Fibroblast of skin of left quadriceps (primary cell): ENCODE results near the gene OR10G3.
"Not testable (repeated sequence)": the region's sequence is repeated elsewhere in the genome, so short reads cannot be mapped to it uniquely, and the experiment has no call there.

ENCODE experiments used
- DNase-seq, 2 experiments: peaks; one replicate each; pipeline ENCODE4 v3.0.0-alpha.2; 2013; ENCODE audit warnings: low read depth in 2 of 2

The OR10G3 gene

DNA sequence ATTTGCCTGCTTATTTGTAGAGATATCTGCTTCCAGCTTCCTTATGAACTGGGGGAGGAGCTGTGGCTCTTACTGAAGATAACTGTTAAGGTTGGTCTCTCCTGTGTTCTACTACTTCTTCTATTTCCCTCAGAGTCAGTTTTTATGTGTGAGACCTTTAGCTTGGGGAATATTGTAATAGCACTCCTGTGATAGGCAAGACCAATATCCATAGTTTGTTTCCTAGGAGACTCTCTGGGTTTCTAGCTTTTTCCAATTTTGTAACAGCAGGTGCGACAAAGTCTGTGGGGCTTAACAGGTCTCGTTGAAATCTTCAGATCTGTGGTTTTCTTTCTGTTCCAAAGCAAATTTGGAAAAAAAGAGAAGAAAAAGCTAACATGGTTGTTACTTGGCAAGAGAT is at the start of gene OR10G3:
OR10G3 (minus strand) TSS at position 101 of the 400 bp plus-strand sequence. CDS start 9,332 bp downstream, outside the sequence.
- DNase-seq, result no peak

DNA sequence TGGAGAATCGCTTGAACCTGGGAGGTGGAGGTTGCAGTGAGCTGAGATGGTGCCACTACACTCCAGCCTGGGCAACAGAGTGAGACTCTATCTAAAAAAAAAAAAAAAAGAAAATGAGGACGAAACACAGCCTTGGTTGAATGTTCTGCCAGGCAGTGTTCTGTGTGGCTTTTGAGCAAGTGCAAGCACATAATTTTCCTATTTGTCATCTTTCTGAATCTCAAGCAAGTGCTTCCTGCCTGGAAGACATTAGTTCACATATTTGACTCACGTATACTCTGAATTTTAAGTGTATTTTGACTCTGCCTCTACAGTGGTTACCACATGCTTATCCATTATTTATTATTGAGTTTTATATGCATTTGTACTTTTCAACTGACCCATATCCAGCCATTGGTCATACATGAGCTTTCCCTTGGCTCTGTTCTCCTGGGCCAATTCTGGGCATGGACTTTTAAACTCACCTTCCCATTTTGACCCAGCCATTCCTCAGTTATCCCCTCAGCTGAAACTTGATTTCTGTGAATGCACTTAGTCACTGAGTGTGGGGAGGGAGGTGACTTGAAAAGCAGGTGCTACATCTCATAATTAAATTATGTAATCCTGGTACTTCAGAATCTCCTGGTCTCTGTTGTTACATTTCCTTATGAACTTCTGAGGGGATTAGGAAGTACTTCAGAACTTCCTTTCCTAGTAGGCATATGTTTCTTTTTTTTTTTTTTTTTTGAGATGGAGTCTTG is 46.8 kb upstream of the OR10G3 start:
- no peak for DNase-seq

DNA sequence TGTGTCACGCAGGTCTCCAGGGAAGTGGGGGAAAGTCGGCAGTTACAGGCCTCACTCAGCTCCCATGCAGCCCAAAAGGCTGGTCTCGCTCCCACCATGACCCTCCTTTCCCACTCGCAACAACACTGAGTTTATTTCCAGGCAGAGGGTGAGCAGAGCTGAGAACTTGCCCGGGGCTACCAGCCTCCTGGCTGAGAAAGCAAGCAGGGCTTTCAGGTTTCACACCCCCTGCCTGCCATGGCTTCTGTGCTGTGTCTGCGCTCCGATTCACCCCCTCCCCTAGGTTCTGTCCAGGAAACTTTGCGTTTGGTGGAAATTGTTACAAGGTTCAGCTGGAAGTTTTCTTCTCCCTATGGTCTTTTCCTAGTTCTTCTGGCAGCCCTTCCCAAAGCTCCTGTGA is 37.7 kb upstream of the OR10G3 start:
- DNase-seq, result no peak

- no peak for DNase-seq
Observed at GRCh38 chr14:21614240-21614639, 34.4 kb upstream of the OR10G3 start.

DNA sequence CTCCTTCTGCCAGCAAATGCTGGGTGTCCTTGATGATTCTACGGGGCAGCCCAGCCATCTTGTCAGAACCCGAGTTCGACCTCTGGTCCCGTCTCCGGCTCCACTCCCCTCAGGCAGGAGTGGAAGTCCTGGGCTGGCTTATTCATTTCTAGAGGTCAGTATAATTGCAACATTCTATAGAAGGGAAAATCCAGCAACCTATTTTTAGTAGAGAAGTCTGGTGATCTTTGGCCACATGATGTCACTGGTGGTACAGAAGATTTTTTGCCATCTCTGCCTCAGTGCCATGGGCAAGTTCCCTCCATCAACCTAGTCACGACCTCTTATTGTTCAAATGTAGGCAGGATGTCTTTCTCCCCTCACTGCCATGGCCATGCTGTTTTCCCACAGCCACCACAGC is 32.4 kb upstream of the OR10G3 start:
- no peak for DNase-seq

- DNase-seq, result not testable (repeated sequence)
Observed at GRCh38 chr14:21602181-21602580, 22.3 kb upstream of the OR10G3 start.

DNA sequence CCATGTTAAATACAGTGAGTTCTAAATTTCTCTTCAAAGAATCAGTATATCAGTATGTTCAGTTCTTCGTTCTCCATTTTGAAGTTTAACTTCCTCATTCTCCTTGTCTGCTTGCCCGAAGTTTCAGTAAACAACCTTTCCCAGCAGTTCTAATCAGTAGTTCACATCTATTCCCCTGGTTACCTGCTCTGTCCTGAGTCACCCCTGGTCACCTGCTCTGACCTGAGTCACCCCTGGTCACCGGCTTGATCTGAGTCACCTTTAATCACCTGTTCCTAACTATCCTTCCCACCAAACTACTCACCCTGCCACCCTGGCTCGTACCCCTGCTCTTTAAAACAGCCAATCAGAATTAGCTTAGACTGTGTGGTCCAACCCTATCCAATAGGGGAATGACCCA is 9.4 kb upstream of the OR10G3 start:
- DNase-seq, result no peak

DNA sequence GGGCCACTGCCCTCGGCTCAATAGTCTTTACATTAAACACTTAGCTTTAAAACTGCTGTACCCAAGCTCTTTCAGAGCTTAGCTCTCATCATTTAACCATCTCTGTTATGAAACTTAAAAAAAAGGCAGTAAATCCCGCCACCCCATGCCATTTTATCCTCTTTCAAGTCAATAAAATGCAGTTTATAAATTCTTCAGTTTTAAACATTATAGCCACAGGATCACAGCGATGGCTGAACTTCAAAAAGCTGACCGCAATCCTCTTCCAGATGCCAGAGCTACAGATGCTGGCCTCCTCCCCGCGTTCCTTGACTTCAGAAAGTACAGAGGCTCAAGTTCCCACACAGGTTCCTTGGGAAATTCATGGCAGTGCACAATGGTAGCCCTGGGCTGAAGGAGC is 4.2 kb downstream of the OR10G3 start:
- no peak for DNase-seq

DNA sequence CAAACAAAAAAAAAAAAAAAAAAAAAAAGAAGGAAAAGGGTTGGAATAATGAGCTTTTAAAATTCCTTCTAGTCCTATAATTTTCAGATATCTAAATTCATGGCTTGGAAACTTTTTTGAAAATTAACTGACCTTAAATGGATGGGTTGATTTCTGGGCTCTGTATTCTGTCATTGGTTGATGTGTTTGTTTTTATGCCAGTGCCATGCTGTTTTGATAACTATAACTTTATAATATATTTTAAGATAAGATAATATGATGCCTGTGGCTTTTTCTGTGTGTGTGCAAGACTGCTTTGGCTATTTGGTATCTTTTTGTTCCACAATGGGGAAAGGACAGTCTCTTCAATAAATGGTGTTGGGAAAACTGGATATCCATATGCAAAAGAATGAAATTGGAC is 7.3 kb downstream of the OR10G3 start:
- no peak for DNase-seq

DNA sequence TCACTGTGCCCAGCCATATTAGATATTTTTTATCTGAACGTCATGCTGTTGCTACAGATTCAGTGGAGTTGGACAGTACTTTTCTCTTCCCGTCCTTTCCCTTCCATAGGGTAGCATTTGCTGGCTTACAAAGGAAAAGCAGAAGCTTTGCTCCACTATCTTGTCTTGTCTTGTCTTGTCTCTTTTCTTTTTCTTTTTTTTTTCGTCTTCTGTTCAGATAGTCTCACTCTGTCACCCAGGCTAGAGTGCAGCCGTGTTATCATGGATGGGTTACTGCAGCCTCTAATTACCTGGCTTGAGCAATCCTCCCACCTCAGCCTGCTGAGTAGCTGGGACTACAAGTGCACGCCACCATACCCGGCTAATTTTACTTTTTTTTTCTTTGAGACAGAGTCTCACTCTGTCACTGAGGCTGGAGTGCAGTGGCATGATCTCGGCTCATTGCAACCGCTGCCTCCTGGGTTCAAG is 21.1 kb downstream of the OR10G3 start:
- DNase-seq, result no peak

DNA sequence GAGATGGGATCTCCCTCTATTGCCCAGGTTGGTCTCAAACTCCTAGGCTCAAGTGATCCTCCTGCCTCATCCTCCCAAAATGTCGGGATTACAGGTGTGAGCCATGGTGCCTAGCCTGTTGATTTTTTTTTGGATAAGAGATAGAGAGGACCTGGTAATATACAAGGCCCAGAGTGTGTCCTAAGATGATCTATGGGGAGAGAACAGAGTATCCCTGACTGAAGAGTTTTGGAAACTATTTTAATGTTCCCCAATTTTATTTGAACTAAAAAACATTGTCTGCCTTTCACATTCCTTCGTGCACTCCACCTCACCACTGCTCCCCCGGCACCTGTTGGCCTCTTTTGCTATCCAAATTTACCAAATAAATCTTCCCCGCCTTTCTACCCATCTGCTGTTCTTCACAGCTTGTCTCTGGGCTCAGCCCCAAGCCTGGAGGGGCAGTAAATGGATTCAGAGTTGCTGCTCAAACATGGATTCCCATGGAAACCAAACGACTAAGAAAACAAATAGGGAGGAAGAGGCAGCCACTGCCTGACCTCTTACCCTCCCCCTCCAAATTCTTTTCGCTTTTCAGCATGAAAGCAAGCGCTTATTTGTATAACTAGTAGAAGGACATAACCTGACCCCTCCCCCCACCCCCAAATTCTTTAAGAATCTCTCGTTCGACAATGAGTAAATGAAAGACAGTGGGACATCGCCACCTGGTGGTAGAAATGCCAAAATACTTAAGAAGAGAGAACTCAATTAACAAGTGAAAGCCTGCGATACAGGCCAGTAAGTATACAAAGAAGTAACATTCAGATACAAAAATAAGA is 22.6 kb downstream of the OR10G3 start:
- DNase-seq, result peak; percentile 72 to 74

DNA sequence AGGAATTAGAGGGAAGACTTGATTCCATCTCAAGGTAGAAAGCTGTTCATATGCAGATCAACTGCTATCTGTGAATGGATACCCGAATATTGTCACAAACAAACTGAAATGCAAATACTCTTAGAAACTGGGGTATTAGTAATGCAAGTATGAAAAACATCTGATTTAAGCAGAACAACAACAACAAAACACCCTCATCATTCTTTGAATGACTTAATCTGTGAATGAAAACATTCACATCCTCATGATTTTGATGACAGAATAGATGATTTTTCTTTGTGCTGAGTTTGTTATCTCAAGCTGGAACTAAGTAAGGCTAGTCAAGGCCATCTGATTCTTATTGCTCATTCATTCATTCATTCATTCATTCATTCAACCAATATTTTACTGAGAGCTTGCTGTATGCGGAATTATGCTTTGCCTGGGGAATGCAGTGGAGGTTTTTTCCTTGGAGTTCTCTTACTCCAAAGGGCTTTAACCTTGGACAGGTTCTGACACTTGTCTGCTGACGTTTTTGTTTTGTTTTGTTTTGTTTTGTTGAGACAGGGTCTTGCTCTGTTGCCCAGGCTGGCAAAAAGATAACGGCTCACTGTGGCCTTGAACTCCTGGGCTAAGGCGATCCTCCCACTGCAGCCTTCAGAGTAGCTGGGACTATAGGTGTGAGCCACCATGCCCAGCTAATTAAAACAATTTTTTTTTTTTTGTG is 23.3 kb downstream of the OR10G3 start:
- no peak for DNase-seq

DNA sequence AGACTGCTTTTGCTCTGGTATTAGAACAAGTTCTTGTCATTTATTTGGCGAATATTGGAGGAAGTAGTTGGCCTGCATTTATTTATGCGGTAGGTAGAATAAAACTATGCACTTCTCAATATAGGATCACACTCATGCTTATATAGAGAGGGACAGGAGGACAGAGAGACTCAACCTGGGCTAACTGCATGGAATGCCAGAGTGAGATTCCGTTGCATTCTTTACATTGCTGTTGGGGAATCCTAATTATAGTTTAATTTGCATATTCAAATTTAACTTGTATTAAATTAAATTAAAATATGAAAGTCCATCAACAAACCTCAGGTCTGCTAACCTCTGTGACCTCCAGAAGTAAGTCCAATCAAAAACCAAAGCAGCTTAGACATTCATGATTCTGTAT is 26.6 kb downstream of the OR10G3 start:
- no peak for DNase-seq

- not testable (repeated sequence) for DNase-seq
Observed at GRCh38 chr14:21544588-21544987, 35.3 kb downstream of the OR10G3 start.

DNA sequence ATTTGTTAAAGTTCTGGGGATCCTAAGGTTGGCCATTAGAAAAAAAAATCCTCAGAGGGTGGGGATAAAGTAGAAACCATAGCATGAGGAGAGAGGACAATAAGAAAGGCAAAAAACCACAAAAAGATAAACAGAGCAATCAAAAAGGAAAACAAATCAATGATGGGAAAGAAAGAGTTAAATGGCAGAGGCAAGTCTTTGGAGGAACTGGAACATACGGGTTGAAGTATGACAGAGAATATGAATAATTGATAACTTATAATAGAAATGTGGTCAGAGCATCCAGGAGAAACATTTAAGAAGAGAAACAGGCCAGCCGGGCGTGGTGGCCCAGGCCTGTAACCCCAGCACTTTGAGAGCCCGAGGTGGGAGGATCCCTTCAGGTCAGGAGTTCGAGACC is 35.9 kb downstream of the OR10G3 start:
- no peak for DNase-seq

DNA sequence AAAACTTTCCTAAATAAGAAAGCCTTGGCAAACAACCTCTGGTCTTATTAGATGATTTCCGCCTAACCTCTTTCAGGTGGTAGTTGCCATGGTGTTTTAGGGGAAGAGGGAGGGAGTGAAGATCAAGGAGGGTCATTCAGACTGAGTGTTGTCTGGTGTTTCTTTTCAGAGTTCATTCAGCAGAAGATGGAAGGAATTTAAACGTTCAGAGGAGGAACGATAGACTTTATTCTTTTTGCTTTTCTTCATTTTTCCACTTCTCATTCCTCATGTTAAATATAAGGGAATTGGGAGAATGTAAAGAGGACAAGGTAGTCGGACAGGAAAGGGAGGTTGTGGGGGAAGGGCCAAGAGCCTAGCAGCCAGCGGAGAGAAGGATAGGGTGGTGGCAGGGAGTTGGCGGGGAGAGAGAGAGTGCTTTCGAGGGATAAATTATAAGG is 36.3 kb downstream of the OR10G3 start:
- DNase-seq, result no peak

DNA sequence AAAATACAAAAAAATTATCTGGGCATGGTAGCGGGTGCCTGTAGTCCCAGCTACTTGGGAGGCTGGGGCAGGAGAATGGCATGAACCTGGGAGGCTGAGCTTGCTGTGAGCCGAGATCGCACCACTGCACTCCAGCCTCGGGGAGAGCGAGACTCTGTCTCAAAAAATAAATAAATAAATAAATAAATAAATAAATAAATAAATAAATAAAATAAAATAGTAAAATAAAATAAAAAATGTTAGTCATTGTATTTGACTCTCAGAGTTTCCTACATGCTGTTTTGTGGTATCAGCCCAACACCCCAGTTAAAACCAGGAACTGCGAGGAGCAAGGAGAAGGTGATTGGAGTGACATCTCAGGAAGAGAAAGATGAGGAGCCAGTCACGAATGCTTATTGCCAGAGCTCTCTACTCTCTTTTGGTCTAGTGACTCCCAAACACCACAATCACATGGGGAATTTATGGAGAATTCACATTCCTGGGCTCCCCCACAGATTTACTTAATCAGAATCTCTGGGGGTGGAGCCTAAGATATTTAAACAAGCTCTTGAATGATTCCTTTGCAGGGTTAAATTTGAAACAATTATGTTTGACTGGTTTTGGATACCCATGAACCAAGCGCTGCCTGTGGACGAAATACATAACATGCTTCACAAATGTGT is 38.3 kb downstream of the OR10G3 start:
- DNase-seq, result no peak

DNA sequence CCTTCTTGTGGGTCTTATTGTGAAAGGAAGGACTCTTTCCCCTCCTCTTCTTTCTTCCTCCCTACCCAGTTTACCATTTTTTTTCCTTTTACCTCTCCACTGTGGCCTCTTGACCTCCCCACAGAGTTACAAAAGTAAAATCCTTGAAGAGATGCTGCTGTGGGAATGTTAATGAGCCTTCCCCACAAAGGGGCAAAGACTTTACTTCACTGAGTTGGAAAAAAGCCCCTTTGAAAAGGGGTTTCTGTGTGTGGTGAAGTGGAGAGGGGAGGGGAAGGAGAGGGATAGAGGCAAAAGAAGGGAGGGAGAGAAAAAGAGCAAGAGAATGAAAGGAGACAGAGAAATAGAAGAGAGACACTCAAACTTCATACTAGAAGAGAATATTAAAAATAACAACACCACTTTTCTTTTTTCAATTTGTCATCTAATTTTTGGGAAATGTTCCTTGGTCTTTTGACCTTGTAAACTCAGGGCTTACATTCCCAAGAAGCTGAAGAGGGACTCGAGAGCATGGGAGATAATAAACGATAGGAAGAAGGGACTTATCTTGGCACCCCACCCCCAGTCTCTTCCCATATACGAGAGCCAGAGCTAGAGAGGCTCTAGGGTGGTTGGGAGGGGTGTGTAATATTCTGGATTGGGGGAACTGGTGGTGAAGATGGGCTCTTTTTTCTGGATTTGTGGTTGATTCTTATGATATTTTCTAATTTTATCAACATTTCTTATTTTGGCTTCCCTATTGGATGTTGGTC is 40.5 kb downstream of the OR10G3 start:
- DNase-seq, result no peak

GRCh38 chr14:21537090-21537424 is 42.8 kb downstream of the OR10G3 start:
- no peak for DNase-seq

DNA sequence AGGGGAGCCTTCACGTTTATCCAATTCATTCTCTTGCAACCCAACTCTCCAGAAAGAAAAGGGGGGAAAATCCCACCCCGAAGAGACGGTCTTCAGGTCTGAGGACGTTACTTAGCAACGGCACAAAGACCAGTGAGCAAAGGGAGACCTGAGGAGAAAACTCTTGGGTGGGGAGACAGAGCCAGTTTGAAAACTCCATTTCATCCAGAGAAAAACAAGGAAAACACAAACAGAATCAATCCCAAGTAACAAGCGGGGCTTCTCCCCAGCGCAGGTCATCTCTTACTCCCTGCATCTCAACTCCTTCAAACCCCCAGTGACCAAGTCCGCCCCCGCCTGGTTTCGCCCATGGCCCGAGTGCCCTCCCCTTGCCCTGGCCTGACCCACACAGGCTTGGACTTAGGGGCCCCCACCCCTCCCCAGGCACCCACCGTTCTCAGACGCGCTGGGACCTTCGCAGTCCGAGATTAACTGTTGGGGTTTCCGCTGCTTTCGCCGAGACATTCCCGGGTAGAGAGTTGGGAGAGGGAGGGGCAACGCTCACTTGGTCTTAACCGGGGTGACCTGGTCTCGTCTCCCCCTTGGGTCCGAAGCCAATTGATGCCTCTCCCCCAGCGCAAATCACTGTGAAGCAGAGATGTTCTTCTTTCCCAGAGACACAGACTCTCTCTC is 43.3 kb downstream of the OR10G3 start:
- no peak for DNase-seq
